PC-3 (cell line): Measurements from ENCODE around the gene PTGDS.

ENCODE experiments used
- CTCF ChIP-seq: fragments of 300-600 bp; sonication (generic); conservative IDR thresholded peaks from 2 replicates; pipeline ENCODE4 v1.5.1; 2017; ENCODE audit warnings: antibody characterized with exemption, low read depth, mild to moderate bottlenecking, low read length
- EZH2phosphoT487 ChIP-seq: fragments of 300-600 bp; sonication (generic); IDR thresholded peaks from 2 replicates; pipeline ENCODE4 v1.6.1; 2018; ENCODE audit warnings: mild to moderate bottlenecking, antibody characterized with exemption, low read length, borderline replicate concordance

GRCh38 chr9:137020771-137021567 is 43.7 kb downstream of the PTGDS start:
- no peak for TF ChIP-seq CTCF
- no peak for TF ChIP-seq EZH2phosphoT487
